ENCODE results near the gene MSI1. TPM values are rescaled to one million over a fixed set of nuclear protein-coding genes. Genes with fewer than 3 reads are reported as not detected.
A peak's percentile ranks its signal among the peaks of the same experiment; 100 is the strongest.

MSI1 gene
- total and polyA plus RNA-seq, 2 of the 13 experiments (the other 11 are each of a cell fraction or from before 2014, with no cell fraction given): 0.09 to 0.46 TPM

GRCh38 chr12:120356567-120357030 lies 12.4 kb downstream of the MSI1 start (continued):
- TF ChIP-seq HOMEZ (CRISPR knock-in tag; IDR thresholded peaks at IDR 0.05; ENCODE audit: low read depth) (peak; percentile 51; the same call in 1 of the 2 replicates), REXO4 (CRISPR knock-in tag; IDR thresholded peaks at IDR 0.05; ENCODE audit: borderline replicate concordance) (no peak), GTF2F1 (IDR thresholded peaks at IDR 0.05; ENCODE audit: low read length) (no peak), DDIT3 (CRISPR knock-in tag; IDR thresholded peaks at IDR 0.05) (no peak), RBM39 (IDR thresholded peaks at IDR 0.05; ENCODE audit: low read depth, low read length, poor library complexity, severe bottlenecking) (no peak)

DNA sequence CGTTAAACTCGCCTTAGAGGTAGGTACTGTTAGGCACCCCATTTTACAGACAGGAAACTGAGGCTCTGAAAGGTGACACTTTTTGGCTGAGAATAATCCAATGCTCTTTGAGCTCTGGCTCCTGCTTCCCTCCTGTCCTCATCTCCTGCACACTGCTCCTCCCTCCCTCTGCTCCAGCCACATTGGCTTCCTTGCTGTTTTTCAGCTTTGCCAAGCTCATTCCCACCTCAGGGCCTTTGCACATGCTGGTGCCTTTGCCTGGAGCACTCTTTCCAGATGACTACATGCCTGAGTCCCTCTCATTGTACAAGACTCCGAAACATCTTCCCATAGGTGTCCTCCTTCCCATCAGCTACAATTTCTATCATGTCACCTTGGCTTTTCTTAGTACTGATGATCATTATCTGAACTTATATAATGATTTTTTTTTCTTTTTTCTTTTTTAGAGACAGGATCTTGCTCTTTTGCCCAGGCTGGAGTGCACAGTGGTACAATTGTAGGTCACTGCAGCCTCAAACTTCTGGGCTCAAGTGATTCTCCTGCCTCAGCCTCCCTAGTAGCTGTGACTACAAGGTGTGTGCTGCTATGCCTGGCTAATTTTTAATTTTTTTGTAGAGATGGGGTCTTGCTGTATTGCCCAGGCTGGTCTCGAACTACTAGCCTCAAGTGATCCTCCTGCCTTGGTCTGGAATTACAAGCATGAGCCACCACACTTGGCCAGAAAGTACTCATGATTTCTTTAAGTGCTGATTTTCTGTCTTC lies 15.2 kb downstream of the MSI1 start:
- FAIRE-seq (no peak), DNase-seq (ENCODE audit: low spot score) (no peak), ATAC-seq (no peak)
- no peaks in the 10 kb centered on the region for H3K36me3 ChIP-seq (replicated peaks in 1 of 2; ENCODE audit: control insufficient read depth in 1 of 2, insufficient read depth in 2 of 2, low read length in 2 of 2)
- H3K27me3 ChIP-seq (ENCODE audit: control insufficient read depth in 1 of 2, insufficient read depth in 2 of 2, low read length in 2 of 2): no peaks in the 10 kb centered on the region
- CTCF ChIA-PET (ENCODE audit: low intra/inter-chr PET ratio, low total read pairs): no interaction called here
- WGBS (ENCODE audit: low lambda C conversion rate): 60% methylated on average over 4 of the region's 4 CpGs
- TF ChIP-seq TFE3 (CRISPR knock-in tag; IDR thresholded peaks at IDR 0.05) (no peak), ZNF629 (CRISPR knock-in tag; conservative IDR thresholded peaks at IDR 0.05) (0 out of 2 replicates have a peak, but pooled peaks have one; percentile 21)
- no peak overlapping the region for H2AFZ ChIP-seq (ENCODE audit: low read length)
- H3K4me2 ChIP-seq (ENCODE audit: low read depth, low read length): no peak overlapping the region
- H3K9ac ChIP-seq (ENCODE audit: insufficient read depth, low read depth, low read length): no peak overlapping the region
- no peaks in the 10 kb centered on the region for H3K9me3 ChIP-seq (ENCODE audit: low read length)
- BruUV-seq (replicated peaks): no TSS peak
- H3K4me1 ChIP-seq (ENCODE audit: insufficient read depth, low read length): no peaks in the 10 kb centered on the region
- H3K79me2 ChIP-seq (ENCODE audit: insufficient read depth, low read length): no peaks in the 10 kb centered on the region
- POLR2A ChIA-PET: no interaction called here
- no peak overlapping the region for H3K4me3 ChIP-seq (replicated peaks in 1 of 3; ENCODE audit: insufficient read depth in 1 of 3, low read depth in 2 of 3, low read length in 3 of 3)
- intact Hi-C loops (cut with micrococcal nuclease; ENCODE audit: unreplicated experiment) (no loop called here), in situ Hi-C loops (cut with HindIII; ENCODE audit: extremely low pct_ligation_motif_present, low pct_unique_long_range_greater_than_20kb) (no loop called here)
- no peak overlapping the region for H3K27ac ChIP-seq (ENCODE audit: extremely low read length, insufficient read depth, low read length)
- H4K20me1 ChIP-seq (ENCODE audit: insufficient read depth, low read length): no peaks in the 10 kb centered on the region
